Vagina (tissue), 2 donors: ENCODE results near the gene ANKRD36B.
"Not testable (repeated sequence)": the region's sequence is repeated elsewhere in the genome, so short reads cannot be mapped to it uniquely, and the experiment has no call there.

Source experiments
- POLR2A ChIP-seq, 2 donors: fragments of 450-650 bp; IDR thresholded peaks; one replicate each; pipeline ENCODE4 v1.6.1; 2017; ENCODE audit warnings: antibody characterized with exemption in 2 of 2, mild to moderate bottlenecking in 2 of 2, moderate library complexity in 2 of 2
- POLR2AphosphoS5 ChIP-seq, 2 donors: sonication (generic); formaldehyde crosslinking; IDR thresholded peaks; one replicate each; pipeline ENCODE4 v1.9.0; 2017; ENCODE audit warnings: antibody characterized with exemption in 2 of 2, mild to moderate bottlenecking in 2 of 2, low read depth in 1 of 2; ENCODE audit not compliant: insufficient read depth in 1 of 2
- TF ChIP-seq, protein P1 (sequence below), 3 experiments: fragments of 450-650 bp in 2 of 3; fragments of 200-600 bp in 1 of 3; sonication (generic) in 1 of 3; IDR thresholded peaks; one replicate each; pipeline ENCODE4 v1.5.1; 2017 to 2019; ENCODE audit warnings: antibody characterized with exemption in 3 of 3, mild to moderate bottlenecking in 2 of 3, moderate library complexity in 2 of 3

DNA sequence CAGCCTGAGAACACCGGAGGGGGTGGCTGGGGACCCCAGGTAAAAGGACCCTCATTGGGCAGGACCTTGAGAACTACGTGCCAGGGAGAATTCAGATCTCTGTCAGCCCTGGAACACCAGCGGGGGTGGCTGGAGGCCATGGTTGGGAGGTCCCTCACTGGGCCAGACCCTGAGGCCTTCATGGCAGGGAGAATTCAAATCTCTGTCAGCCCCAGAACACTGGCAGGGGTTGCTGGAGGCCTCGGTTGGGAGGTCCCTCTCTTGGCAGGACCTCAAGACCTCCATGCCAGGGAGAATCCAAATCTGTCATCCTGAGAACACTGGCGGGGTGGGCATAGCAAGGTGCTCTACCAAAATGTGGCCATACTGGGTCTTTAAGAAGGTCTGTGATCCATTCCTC is 99.5 kb downstream of the ANKRD36B start:
- TF ChIP-seq, protein P1, sequence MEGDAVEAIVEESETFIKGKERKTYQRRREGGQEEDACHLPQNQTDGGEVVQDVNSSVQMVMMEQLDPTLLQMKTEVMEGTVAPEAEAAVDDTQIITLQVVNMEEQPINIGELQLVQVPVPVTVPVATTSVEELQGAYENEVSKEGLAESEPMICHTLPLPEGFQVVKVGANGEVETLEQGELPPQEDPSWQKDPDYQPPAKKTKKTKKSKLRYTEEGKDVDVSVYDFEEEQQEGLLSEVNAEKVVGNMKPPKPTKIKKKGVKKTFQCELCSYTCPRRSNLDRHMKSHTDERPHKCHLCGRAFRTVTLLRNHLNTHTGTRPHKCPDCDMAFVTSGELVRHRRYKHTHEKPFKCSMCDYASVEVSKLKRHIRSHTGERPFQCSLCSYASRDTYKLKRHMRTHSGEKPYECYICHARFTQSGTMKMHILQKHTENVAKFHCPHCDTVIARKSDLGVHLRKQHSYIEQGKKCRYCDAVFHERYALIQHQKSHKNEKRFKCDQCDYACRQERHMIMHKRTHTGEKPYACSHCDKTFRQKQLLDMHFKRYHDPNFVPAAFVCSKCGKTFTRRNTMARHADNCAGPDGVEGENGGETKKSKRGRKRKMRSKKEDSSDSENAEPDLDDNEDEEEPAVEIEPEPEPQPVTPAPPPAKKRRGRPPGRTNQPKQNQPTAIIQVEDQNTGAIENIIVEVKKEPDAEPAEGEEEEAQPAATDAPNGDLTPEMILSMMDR (IDR thresholded peaks at IDR 0.05): not testable (repeated sequence)
- not testable (repeated sequence) for TF ChIP-seq POLR2A (IDR thresholded peaks at IDR 0.05); POLR2AphosphoS5 (IDR thresholded peaks at IDR 0.05; ENCODE audit: insufficient read depth in 1 of 2, low read depth in 1 of 2)
